ENCODE data around the gene CASP9.
"Not testable (repeated sequence)": the region's sequence is repeated elsewhere in the genome, so short reads cannot be mapped to it uniquely, and the experiment has no call there.

Gene CASP9

DNA sequence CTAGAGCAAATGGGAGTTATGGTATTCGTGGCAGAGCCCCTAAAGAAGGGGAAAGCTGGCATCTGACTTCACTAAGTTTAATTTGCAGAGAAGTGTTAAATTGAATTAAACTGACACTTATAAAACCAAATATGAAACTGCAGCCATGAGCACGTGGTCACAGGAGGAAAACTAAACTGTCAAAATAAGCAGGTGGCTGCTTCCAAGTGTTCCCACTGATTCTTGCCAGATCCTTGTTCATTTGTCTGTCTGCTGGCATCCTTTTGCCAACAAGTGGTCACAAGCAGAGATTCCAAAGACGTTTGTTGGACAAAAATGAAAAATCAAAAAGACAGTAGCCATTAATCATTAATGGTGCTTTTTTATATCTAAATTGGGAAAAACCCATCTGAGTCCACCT is 54.7 kb downstream of the CASP9 start:
- DNase-seq (ENCODE audit: low read depth): no peak

DNA sequence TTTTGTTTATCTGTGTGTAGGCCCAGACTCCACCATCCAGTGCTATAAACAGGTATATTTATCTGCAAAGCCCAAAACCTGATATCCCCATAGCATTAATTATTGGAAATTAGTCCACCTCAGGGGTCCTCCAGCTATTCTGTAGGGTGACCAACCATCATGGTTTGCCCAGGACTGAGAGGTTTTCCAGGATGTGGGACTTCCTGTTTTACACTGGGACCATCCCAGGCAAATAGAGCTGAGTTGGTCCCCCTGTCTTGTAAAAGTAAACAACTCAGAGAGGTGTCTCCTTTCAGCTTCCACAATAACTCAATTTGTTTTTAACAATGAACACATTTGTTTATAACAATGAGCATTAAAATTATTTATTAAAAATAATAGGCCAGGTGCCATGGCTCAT is 55.9 kb downstream of the CASP9 start:
- no peak for DNase-seq (ENCODE audit: low read depth)

DNA sequence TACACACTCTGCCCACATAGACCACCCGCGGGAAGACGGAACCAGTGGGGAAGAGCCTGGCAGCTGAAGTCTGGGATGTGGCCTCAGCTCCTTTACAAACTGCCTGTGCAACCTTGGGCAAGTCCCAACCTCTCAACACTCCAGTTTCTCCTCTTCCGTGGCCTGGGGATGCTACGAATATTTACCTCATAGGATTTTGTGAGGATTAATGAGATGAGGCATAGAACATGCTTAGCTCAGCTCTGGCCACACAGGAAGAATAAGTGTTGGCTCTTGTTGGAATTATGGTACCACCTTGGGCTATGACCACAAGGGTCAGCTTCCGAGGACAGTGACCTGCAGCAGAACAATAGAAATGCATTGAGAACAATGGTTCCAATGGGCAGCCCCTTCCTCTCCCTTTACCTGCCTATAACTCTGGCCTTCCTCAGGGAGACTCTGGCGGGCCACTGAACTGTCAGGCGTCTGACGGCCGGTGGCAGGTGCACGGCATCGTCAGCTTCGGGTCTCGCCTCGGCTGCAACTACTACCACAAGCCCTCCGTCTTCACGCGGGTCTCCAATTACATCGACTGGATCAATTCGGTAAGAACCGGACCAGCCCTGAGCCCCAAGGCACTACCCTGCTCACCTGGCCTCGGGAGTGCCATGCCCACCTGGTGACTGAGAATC is 56.9 kb downstream of the CASP9 start:
- not testable (repeated sequence) for DNase-seq (ENCODE audit: low read depth)

GRCh38 chr1:15465674-15466073 is 58.3 kb downstream of the CASP9 start:
- DNase-seq (ENCODE audit: low read depth): no peak

DNA sequence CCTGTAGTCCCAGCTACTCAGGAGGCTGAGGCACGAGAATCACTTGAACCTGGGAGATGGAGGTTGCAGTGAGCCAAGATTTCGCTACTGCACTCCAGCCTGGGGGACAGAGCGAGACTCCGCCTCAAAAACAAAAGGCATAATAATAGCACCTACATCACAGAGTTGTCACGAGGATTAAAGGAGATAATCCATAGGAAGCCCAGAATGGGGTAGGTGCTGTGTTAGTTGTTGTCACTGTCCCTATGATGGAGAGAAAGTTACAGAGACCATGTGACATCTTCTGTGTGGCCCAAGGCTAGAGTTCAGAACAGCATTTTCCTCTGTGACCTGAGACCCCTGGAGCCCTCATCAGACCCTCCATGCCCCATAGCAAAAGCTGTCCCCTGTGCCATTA is 60.1 kb downstream of the CASP9 start:
- not testable (repeated sequence) for DNase-seq (ENCODE audit: low read depth)

- not testable (repeated sequence) for DNase-seq (ENCODE audit: low read depth)
Measured at GRCh38 chr1:15463064-15463800, 60.8 kb downstream of the CASP9 start.

GRCh38 chr1:15460708-15461095 is 63.3 kb downstream of the CASP9 start:
- DNase-seq (ENCODE audit: low read depth): no peak

DNA sequence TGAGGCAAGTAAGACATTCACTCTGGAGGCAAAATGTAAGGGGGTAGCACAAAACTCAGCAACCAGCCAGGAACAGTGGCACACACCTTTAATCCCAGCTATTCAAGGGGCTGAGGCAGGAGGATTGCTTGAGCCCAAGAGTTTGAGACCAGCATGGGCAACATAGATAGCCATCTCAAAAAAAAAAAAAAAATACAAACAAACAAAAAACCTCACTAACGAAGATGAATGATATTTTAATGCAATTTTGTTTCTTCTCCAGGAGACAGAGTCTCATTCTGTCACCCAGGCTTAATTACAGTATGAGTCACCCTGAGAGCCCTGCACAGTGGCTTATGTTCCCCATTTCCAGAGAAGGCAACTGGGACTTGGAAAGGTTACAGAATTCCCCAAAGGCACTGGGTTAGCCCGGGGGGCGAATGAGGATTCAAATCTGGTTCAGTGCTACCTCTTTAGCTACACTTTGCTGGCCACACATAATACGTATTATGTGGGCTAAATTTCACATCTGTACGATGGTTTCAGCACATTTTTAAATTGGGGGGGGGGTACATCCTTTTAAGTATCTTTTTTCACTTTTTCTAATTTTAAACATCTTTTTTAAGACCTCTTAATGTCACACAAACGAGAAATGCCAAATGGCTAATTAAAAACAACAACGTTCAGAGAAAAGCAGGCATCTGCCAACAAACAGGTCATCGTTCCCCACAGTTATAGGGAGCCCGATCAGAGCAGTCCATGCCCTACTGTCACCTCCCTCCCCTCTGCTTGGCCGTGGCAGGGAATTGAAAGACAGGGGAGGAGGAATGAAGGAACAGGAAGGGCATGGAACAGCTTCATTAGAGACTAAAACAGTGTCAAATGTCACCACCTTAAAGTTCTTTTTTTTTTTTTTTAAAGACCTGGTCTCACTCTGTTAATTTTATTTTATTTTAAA is 64.0 kb downstream of the CASP9 start:
- no peak for DNase-seq (ENCODE audit: low read depth)

GRCh38 chr1:15458388-15458787 is 65.6 kb downstream of the CASP9 start:
- not testable (repeated sequence) for DNase-seq (ENCODE audit: low read depth)

GRCh38 chr1:15457585-15457984 is 66.4 kb downstream of the CASP9 start:
- DNase-seq (ENCODE audit: low read depth): no peak

- DNase-seq (ENCODE audit: low read depth): no peak
Measured at GRCh38 chr1:15456313-15456954, 67.6 kb downstream of the CASP9 start, which contains the start of gene CELA2A. CELA2A (plus strand) TSS chr1:15456732; CDS start chr1:15456754, 22 bp downstream.

DNA sequence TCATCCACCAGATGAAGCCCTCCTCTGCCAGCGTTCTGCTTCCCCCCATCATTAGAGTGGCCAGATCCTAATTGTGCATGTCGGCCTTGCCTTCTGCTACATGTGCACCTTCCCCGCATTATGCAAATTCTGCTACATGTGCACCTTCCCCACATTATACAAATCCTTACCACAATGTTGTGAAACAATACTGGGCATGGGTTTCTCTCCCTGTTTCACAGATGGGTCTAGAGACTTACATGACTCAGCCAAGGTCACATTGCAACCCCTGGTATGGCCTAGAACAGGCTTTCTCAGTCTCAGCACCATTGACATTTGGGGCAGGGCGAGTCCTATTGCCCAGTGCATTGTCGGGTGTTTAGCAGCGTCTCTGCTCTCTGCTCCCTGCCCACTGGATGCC is 68.5 kb downstream of the CASP9 start:
- DNase-seq (ENCODE audit: low read depth): no peak

DNA sequence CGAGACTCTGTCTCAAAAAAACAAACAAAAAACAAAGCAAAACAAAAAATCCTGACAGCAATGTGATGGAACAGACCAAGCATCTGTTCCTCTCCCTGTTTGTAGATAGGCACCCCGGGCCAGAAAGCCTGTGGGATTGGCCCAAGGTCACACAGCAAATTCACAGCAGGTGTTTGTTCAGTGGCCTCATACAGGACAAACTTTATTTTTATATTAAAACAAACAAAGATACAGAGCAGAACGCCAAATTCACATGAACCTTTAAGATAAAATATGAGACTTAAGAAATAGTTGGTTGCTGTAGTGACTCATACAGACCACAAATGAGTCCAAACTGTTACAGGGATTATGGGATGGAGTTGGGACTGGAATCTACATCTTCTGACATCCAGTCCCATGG is 69.8 kb downstream of the CASP9 start:
- no peak for DNase-seq (ENCODE audit: low read depth)

GRCh38 chr1:15453734-15454133 is 70.3 kb downstream of the CASP9 start:
- no peak for DNase-seq (ENCODE audit: low read depth)

- no peak for DNase-seq (ENCODE audit: low read depth)
Measured at GRCh38 chr1:15452866-15453571, 71.0 kb downstream of the CASP9 start.

DNA sequence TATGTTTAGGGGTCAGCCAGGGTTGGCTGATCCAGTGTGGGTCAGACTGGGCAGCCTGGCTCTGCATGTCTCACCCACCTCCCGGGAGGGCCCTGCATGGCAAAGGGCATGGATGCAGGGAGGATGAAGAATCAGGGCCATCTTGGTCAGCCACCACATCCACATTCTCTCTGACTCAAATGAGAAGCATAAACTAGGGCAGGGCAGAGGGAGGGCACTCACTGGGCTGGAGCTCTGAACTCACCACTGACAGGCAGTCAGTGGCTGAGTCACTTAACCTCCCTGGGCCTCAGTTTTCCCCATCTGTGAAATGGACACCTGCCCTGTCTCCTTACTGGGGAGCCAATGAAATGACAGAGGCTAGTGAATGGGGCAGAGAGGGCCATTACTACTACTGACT is 71.8 kb downstream of the CASP9 start:
- DNase-seq (ENCODE audit: low read depth): no peak

- no peak for DNase-seq (ENCODE audit: low read depth)
Measured at GRCh38 chr1:15451014-15451722, 72.8 kb downstream of the CASP9 start.

DNA sequence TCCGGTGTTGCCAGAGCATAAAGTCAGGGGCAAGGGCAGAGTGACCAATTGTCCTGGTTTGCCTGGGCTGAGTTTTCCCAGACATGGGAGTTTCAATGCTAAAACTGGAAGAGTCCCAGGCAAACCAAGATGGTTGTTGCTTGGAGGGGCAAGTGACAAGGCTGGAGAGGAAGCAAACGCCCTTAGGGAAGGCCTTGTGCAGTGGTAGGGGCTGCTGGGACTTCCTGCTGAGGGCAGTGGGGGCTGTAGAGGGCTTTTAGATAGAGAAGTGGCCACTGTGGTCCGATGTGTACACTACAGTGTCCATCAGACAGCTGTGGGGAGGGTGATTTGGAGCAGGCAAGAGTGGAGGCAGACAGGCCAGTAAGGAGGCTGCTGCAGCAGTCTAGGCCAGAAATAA is 74.4 kb downstream of the CASP9 start:
- DNase-seq (ENCODE audit: low read depth): peak; percentile 36

- DNase-seq (ENCODE audit: low read depth): no peak
Measured at GRCh38 chr1:15448877-15449462, 75.0 kb downstream of the CASP9 start.

DNA sequence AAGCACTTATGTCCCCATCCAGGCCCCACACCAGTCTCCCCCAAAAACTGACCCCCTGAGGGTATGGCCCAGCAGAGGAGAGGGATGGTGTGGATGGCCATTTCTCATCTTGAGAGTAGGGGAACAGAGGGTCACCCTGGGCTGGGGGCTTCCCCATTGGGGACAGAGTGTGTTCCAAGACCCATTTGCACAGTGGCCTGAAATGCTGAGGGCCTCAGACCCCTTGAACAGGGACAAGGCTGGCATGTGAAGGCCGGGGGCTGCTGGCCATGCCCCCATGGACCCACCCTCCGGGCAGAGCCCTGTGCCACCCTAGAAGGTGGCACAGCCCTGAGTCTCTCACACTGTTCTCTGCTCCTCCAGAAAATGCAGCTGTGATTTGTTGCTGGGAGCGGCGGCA is 77.8 kb downstream of the CASP9 start:
- no peak for DNase-seq (ENCODE audit: low read depth)
